Epithelial cell of proximal tubule (primary cell): ENCODE results near the gene GLT1D1. TPM values are rescaled to one million over a fixed set of nuclear protein-coding genes. Genes with fewer than 3 reads are reported as not detected.
"Not testable (repeated sequence)": the region's sequence is repeated elsewhere in the genome, so short reads cannot be mapped to it uniquely, and the experiment has no call there.

Source experiments
- DNase-seq: peaks from one replicate; pipeline ENCODE4 v3.0.0-alpha.2; 2011; ENCODE audit warnings: low read depth
- H3K4me3 ChIP-seq: 2 replicates; pipeline ENCODE4 v1.5.1; 2011; ENCODE audit warnings: low read depth, mild to moderate bottlenecking, low read length
- total RNA-seq: library from RNA; depleted of rRNA; stranded (reverse); fragments of >200 nt; gene quantifications from 2 replicates; pipeline ENCODE4 v1.2.3, GENCODE V29; 2015
- TF ChIP-seq, protein P1 (sequence below): conservative IDR thresholded peaks from 2 replicates; pipeline ENCODE4 v1.5.1; 2012; ENCODE audit warnings: low read depth, mild to moderate bottlenecking, low read length

The GLT1D1 gene
- total RNA-seq, 1 donor from 2014 or later, result 0.46 TPM

- no peak for DNase-seq
- H3K4me3 ChIP-seq, result no peak overlapping the region
- TF ChIP-seq, protein P1, sequence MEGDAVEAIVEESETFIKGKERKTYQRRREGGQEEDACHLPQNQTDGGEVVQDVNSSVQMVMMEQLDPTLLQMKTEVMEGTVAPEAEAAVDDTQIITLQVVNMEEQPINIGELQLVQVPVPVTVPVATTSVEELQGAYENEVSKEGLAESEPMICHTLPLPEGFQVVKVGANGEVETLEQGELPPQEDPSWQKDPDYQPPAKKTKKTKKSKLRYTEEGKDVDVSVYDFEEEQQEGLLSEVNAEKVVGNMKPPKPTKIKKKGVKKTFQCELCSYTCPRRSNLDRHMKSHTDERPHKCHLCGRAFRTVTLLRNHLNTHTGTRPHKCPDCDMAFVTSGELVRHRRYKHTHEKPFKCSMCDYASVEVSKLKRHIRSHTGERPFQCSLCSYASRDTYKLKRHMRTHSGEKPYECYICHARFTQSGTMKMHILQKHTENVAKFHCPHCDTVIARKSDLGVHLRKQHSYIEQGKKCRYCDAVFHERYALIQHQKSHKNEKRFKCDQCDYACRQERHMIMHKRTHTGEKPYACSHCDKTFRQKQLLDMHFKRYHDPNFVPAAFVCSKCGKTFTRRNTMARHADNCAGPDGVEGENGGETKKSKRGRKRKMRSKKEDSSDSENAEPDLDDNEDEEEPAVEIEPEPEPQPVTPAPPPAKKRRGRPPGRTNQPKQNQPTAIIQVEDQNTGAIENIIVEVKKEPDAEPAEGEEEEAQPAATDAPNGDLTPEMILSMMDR, result no peak
These were observed 2.9 kb upstream of the GLT1D1 start for GRCh38 chr12:128850400-128850799.

DNA sequence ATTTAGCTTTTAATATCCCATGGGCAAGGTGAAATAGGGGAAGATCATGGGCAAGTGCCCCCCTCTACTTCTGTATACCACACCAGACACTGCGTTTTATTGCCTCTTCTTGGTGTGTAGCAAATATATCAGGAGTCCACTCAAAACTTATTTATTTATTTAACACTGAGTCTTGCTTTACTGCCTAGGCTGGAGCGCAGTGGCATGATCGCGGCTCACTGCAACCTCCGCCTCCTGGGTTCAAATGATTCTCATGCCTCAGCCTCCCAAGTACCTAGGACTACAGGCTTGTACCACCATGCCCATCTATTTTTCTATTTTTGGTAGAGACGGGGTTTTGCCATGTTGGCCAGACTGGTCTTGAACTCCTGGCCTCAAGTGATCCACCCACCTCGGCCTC is 1.8 kb upstream of the GLT1D1 start:
- DNase-seq, H3K4me3 ChIP-seq: not testable (repeated sequence)

- TF ChIP-seq, protein P1, result no peak
- DNase-seq, result no peak
- no peak overlapping the region for H3K4me3 ChIP-seq
These were observed 1.1 kb upstream of the GLT1D1 start for GRCh38 chr12:128852026-128852698.

DNA sequence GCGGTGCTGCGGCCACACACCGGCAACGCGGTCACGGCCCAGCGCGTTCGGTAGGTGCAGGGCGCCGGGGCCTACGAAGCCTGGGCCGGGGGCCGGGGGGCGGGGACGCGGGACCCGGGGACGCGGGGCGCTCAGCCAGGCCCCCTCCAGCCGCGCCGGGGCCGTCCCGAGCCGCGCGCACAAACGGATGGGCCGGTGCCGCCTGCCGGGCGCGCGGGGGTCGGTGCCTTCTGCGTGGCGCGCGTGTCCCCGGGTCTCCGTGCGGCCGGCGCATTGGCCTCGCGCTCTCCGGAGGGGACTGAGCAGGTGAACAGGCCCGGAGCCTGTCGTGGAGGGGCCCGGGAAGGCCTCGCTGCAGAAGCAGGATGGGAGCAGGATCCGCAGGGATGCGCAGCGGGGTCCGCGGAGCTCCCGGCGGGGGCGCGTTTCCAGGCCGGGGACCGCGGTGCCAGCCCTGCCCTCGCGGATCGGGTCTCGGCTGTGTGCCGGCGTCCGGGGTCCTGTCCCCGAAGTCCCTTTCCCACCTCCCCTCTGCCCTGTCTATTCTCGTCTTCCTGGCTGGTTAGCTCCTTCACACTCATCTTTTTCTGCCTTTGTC is 421 bp downstream of the GLT1D1 start:
- H3K4me3 ChIP-seq, result no peak overlapping the region
- TF ChIP-seq, protein P1, result no peak
- no peak for DNase-seq

- H3K4me3 ChIP-seq, result no peak overlapping the region
- TF ChIP-seq, protein P1, result no peak
- no peak for DNase-seq
These were observed 2.9 kb downstream of the GLT1D1 start for GRCh38 chr12:128856035-128856790.

- DNase-seq, result no peak
- no peak overlapping the region for H3K4me3 ChIP-seq
- TF ChIP-seq, protein P1, result no peak
These were observed 3.5 kb downstream of the GLT1D1 start for GRCh38 chr12:128856791-128857078.

DNA sequence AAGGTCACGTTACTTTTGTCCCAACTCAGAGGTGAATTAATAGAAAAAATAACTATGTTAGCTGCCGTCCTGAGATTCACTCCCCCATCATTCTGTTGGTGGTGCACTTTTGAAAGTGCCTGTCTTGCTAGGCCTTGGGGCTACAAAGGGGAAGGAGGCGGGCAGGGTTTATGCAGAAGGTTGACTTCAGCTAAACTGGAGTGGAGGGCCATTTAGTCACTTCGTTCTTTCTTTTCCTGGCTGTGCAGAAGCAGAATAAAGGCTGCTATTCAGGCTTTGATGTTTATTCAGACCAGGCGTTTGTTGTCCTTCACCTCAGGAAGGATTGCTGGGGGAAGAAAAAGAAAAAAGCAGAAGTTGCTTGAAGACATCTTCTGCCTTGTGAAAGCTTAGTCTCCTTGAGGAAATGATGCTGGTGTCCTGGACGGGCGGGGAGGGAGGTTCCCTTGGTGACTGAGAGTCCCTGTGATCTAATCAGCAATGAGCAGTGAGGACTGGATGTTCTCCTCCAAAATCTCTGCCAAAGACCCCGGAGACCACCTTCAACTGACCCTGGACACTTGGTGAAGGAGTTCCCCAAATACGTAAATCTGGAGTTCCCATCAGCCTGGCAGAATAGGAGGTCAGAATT is 4.0 kb downstream of the GLT1D1 start:
- TF ChIP-seq, protein P1, result no peak
- no peak for DNase-seq
- no peak overlapping the region for H3K4me3 ChIP-seq
